ENCODE results near the gene ICAM4.
"Not testable (repeated sequence)": the region's sequence is repeated elsewhere in the genome, so short reads cannot be mapped to it uniquely, and the experiment has no call there.

Gene ICAM4

GRCh38 chr19:10286803-10287737 lies at the start of gene ICAM4:
Gene ICAM4 (plus strand): TSS chr19:10286955. CDS start chr19:10287013, 58 bp downstream.
- DNase-seq (ENCODE audit: low read depth) = no peak

DNA sequence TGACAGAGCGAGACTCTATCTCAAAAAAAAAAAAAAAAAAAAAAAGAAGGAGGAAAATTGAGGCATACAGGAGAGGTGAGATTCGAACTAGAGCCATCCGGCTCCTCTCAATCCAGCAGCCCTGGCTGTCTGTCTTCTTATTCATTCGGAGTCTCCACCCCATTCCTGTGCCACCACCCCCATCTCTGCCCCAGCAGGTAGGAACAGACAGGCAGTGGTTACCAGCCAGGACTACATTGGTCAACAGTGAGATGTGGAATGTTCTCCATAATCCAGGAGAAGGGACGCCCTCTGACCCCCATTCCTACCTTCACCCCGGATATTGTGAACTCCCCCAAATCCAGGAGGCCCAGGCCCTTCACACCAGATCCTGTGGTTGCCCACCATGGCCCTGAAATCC lies 49.1 kb upstream of the ICAM4 start:
- DNase-seq (ENCODE audit: low read depth) = no peak

DNA sequence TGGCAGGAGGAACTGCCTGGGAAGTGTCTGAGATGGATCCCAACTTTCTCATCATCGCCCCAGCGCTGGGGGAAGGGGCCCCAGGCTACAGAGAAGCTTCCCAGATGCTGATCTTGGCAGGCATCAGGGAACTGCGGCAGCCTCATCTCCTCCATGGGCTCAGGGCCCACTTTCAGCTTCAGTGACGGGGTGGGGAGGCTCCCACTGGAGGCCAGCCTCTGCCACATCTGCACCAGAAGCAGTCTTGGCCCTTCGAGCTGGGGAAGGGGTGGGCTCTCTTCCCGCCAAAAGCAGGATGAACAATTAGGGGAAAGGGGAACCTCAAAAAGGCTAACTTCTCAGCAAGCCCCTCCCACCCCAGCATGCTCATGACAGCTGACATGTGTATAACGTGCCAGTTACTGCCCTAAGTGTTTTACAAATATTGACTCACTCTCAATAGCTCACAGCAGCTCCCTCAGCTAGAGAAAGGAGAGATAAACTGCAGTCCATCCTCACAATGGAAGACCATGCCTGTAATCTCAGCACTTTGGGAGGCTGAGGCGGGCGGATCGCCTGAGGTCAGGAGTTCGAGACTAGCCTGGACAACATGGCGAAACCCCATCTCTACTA lies 48.5 kb upstream of the ICAM4 start:
- no peak for DNase-seq (ENCODE audit: low read depth)

GRCh38 chr19:10241826-10242449 lies 44.8 kb upstream of the ICAM4 start:
- not testable (repeated sequence) for DNase-seq (ENCODE audit: low read depth)

DNA sequence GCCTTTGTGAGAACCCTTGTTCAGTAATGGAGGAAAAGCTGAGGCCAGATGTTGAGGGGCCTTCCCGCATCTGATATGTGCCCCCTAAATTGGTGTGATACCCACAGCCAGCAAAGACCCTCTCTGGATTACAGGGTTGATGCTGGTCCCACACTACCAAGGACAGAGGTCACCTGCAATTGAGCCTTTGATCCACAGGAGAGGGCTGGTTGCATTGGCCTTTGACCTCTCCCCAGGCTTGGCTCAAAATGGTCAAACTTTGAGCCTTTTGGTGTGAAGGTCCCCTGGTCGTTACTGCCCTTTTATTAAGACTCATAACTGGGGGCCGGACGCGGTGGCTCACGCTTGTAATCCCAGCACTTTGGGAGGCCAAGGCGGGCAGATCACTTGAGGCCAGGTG lies 43.1 kb upstream of the ICAM4 start:
- DNase-seq (ENCODE audit: low read depth) = no peak

GRCh38 chr19:10245189-10245939 lies 41.4 kb upstream of the ICAM4 start:
- no peak for DNase-seq (ENCODE audit: low read depth)

DNA sequence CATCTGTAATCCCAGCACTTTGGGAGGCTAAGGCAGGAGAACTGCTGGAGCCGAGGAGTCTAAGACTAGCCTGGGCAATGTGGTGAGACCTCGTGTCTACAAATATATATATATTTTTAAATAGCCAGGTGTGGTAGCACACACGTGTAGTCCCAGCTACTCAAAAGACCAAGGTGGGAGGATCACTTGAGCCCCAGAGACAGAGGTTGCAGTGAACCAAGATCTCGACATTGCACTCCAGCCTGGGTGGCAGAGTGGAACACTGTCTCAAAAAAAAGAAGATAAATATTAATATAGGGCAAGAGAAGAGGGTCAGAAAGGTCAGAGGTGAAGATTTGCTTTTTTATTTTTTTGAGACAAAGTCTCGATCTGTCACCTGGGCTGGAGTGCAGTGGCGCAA lies 40.2 kb upstream of the ICAM4 start:
- DNase-seq (ENCODE audit: low read depth) = no peak

- peak; percentile 91 for DNase-seq (ENCODE audit: low read depth)
Observed at GRCh38 chr19:10251792-10252694, 34.7 kb upstream of the ICAM4 start, which contains the start of gene MRPL4. Gene MRPL4 (plus strand): TSS chr19:10252214. CDS start chr19:10252254, 40 bp downstream.

- DNase-seq (ENCODE audit: low read depth) = no peak
Observed at GRCh38 chr19:10252707-10253106, 34.0 kb upstream of the ICAM4 start.

GRCh38 chr19:10254244-10254643 lies 32.5 kb upstream of the ICAM4 start:
- no peak for DNase-seq (ENCODE audit: low read depth)

- DNase-seq (ENCODE audit: low read depth) = no peak
Observed at GRCh38 chr19:10255358-10255757, 31.4 kb upstream of the ICAM4 start.

DNA sequence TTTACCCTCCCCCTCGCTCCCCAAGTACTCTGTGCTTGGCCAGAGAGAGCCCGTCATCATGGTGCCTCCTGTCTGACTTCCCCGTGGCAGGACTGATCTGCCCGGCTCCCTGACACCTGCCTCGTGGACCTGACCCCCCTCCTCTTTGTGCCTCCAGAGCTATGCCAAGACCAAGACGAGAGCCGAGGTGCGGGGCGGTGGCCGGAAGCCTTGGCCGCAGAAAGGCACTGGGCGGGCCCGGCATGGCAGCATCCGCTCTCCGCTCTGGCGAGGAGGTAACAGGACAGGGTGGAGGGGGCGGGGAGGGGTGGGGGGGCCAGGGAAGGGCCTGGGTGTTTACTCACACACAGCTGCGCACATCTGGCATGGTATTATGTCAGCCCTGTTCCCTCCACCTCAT lies 30.2 kb upstream of the ICAM4 start:
- no peak for DNase-seq (ENCODE audit: low read depth)

DNA sequence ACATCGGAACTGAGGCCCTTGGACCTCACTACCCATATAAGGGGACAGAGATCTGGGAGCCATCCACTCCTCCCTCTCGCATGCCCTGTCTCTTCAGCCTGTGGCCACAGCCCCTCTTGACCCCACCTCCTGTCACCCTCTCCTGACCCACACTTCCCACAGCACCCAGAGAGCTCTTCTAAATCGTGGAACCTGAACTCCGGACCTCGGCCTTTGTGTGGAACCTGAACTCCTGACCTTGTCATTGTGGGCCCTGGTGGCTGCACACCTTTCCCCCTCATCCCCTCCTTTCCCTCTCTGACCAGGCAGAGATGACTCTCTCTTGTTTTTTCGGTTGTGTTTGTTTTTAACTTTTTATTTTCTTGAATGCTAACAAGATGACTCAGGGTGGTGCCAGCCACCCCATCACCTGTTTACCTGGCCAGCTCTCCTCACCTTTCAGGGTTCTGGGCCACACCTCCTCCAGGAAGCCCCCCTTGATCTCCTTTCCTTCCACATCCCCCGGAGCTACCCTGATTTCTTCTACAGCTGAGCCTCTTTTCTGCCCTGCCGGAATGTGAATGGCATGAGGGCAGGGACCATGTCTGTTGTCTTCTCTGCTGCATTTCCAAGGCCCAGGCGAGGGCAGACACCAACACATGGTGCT lies 29.7 kb upstream of the ICAM4 start:
- DNase-seq (ENCODE audit: low read depth) = no peak

DNA sequence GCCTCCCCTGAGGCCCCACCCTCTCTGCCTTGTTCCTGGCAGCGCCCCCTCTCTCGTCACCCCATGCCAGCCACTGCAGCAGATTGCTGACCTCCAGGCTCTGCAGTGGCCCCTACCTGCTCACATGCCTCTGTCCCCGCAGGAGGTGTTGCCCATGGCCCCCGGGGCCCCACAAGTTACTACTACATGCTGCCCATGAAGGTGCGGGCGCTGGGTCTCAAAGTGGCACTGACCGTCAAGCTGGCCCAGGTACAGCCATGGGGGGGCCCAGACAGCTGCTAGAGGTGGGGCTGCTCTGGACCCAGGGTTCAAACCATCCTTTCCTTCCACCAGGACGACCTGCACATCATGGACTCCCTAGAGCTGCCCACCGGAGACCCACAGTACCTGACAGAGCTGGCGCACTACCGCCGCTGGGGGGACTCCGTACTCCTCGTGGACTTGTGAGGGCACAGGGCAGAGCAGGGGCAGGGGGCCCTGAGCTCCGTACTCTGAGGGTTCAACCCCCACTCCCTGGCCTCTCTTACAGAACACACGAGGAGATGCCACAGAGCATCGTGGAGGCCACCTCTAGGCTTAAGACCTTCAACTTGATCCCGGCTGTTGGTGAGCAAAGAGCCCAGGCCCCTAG lies 28.6 kb upstream of the ICAM4 start:
- no peak for DNase-seq (ENCODE audit: low read depth)

DNA sequence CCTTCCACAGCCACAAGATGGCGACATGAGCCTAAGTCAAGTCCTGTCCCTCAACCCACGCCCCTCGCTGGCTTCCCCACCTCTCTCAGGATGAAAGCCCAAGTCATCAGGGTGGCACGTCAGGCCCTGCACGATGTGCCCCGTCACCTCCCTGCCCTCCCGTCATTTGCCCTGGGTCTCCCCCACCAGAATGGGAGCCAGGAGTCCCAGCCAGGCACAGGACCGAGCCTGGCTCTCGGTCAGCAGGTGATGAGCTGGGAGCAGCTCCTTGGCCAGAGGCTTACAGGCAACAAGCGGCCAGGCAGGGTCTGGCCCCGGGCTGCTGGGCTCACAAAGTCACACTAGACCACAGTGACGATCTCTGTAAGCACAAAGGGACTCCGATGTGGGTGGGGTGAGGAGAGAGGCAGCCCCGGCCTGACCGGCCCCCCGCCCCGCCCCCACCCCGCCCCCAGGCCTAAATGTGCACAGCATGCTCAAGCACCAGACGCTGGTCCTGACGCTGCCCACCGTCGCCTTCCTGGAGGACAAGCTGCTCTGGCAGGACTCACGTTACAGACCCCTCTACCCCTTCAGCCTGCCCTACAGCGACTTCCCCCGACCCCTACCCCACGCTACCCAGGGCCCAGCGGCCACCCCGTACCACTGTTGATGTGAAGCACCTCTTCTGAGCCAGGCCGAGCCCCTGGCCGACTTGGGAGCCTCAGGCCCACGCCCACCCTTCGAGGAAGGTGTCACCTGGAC lies 27.4 kb upstream of the ICAM4 start:
- DNase-seq (ENCODE audit: low read depth) = peak; percentile 73

- no peak for DNase-seq (ENCODE audit: low read depth)
Observed at GRCh38 chr19:10260141-10260584, 26.6 kb upstream of the ICAM4 start.

DNA sequence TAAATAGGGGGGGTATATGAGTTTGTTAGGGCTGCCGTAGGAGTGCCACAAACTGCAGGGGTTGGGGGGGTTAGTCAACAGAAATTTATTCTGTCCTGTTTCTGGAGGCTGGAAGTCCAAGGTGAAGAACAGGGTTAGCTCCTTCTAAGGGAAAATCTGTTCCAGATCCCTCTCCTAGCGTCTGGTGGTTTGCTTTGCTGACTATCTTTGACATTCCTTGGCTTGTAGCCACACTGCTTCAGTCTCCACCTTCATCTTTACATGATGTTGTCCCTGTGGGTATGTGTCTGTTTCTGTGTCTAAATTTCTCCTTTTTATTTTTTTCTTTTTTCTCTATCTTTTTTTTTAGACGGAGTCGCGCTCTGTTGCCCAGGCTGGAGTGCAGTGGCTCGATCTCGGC lies 24.0 kb upstream of the ICAM4 start:
- no peak for DNase-seq (ENCODE audit: low read depth)

DNA sequence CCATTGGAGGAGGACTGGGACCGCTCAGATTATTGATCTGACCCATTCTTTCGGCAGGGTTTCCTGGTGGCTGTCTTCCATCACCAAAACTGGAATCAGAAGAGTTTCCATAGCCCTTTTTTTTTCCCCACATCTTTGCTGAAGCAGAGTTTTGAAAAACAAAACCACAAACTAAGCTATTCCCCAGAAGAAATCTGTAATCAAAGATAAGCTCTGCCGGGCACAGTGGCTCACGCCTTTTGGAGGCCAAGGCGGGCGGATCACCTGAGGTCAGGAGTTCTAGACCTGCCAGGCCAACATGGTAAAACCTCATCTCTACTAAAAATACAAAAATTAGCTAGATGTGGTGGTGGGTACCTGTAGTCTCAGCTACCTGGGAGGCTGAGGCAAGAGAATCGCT lies 20.0 kb upstream of the ICAM4 start:
- DNase-seq (ENCODE audit: low read depth) = no peak

- DNase-seq (ENCODE audit: low read depth) = no peak
Observed at GRCh38 chr19:10268071-10268470, 18.7 kb upstream of the ICAM4 start.
